WTC11 (cell line): ENCODE measurements around the gene OR4Q2.
"Not testable (repeated sequence)": the region's sequence is repeated elsewhere in the genome, so short reads cannot be mapped to it uniquely, and the experiment has no call there.

Experiments used
- CTCF ChIP-seq: fragments of 200-600 bp; IDR thresholded peaks from 2 replicates; pipeline ENCODE4 v1.8.0; 2022; ENCODE audit warnings: antibody characterized with exemption
- E2F1 ChIP-seq: sonication (generic); formaldehyde crosslinking; IDR thresholded peaks from 2 replicates; pipeline ENCODE4 v1.8.0; 2022; ENCODE audit warnings: mild to moderate bottlenecking, missing genetic modification reagents
- ESRRA ChIP-seq: sonication (generic); formaldehyde crosslinking; IDR thresholded peaks from 2 replicates; pipeline ENCODE4 v1.8.1; 2022; ENCODE audit warnings: mild to moderate bottlenecking, missing genetic modification reagents, borderline replicate concordance
- FOXK1 ChIP-seq: sonication (generic); formaldehyde crosslinking; IDR thresholded peaks from 2 replicates; pipeline ENCODE4 v1.8.0; 2022; ENCODE audit warnings: mild to moderate bottlenecking, moderate library complexity, missing genetic modification reagents
- MYBL2 ChIP-seq: sonication (generic); formaldehyde crosslinking; IDR thresholded peaks from 2 replicates; pipeline ENCODE4 v1.8.1; 2023; ENCODE audit warnings: mild to moderate bottlenecking, moderate library complexity, missing genetic modification reagents
- NR2C2 ChIP-seq: sonication (generic); formaldehyde crosslinking; IDR thresholded peaks from 2 replicates; pipeline ENCODE4 v1.8.0; 2022; ENCODE audit warnings: mild to moderate bottlenecking, missing genetic modification reagents
- USF2 ChIP-seq: sonication (generic); formaldehyde crosslinking; IDR thresholded peaks from 2 replicates; pipeline ENCODE4 v1.8.1; 2023; ENCODE audit warnings: mild to moderate bottlenecking, missing genetic modification reagents, moderate library complexity
- ZNF425 ChIP-seq: fragments of 250-450 bp; sonication (Bioruptor Pico); conservative IDR thresholded peaks from 2 replicates; pipeline ENCODE4 v1.9.0; 2021; ENCODE audit warnings: mild to moderate bottlenecking
- TF ChIP-seq, protein P1 (sequence below): sonication (generic); formaldehyde crosslinking; IDR thresholded peaks from 2 replicates; pipeline ENCODE4 v1.8.1; 2022; ENCODE audit warnings: low read depth, missing genetic modification reagents, borderline replicate concordance
- TF ChIP-seq, protein P2 (sequence below): sonication (generic); formaldehyde crosslinking; IDR thresholded peaks from 2 replicates; pipeline ENCODE4 v1.8.1; 2023; ENCODE audit warnings: mild to moderate bottlenecking, missing genetic modification reagents

DNA sequence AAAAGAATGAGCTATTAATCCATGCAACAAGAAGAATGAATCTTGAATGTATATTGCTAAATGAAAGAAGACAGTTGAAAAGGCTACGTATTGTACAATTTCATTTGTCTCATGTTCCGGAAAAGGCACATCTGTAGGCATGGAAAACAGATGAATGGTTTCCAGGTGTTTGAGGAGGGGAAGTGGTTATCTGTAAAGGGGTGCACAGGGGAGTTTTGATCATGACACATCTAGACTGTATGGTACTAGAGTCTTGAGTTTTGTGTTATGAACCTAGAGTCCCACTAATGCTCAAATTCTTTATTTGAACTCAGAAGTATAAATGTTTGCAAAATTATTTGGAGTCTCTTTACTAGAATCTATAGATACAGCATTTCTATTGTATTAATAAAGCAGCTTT, 32.2 kb upstream of the OR4Q2 start:
- not testable (repeated sequence) for TF ChIP-seq ZNF425 (CRISPR knock-in tag); USF2 (CRISPR knock-in tag); CTCF; ESRRA (CRISPR knock-in tag); NR2C2 (CRISPR knock-in tag); FOXK1; MYBL2 (CRISPR knock-in tag); E2F1 (CRISPR knock-in tag)
- TF ChIP-seq, protein P1, sequence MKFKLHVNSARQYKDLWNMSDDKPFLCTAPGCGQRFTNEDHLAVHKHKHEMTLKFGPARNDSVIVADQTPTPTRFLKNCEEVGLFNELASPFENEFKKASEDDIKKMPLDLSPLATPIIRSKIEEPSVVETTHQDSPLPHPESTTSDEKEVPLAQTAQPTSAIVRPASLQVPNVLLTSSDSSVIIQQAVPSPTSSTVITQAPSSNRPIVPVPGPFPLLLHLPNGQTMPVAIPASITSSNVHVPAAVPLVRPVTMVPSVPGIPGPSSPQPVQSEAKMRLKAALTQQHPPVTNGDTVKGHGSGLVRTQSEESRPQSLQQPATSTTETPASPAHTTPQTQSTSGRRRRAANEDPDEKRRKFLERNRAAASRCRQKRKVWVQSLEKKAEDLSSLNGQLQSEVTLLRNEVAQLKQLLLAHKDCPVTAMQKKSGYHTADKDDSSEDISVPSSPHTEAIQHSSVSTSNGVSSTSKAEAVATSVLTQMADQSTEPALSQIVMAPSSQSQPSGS (CRISPR knock-in tag), result not testable (repeated sequence)
- TF ChIP-seq, protein P2, sequence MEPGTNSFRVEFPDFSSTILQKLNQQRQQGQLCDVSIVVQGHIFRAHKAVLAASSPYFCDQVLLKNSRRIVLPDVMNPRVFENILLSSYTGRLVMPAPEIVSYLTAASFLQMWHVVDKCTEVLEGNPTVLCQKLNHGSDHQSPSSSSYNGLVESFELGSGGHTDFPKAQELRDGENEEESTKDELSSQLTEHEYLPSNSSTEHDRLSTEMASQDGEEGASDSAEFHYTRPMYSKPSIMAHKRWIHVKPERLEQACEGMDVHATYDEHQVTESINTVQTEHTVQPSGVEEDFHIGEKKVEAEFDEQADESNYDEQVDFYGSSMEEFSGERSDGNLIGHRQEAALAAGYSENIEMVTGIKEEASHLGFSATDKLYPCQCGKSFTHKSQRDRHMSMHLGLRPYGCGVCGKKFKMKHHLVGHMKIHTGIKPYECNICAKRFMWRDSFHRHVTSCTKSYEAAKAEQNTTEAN (CRISPR knock-in tag), result not testable (repeated sequence)
